22Rv1 (cell line): Measurements from ENCODE around the gene SLC25A38.

Experiments used
- H3K27ac ChIP-seq: fragments of 450-650 bp; 2 replicates; pipeline ENCODE4 v1.5.1; 2017
- CTCF ChIP-seq: fragments of 450-650 bp; IDR thresholded peaks from 2 replicates; pipeline ENCODE4 v1.5.1; 2017; ENCODE audit warnings: mild to moderate bottlenecking
- ZFX ChIP-seq: fragments of 450-650 bp; IDR thresholded peaks from 2 replicates; pipeline ENCODE4 v1.6.1; 2017; ENCODE audit warnings: antibody characterized with exemption, borderline replicate concordance

The SLC25A38 gene

GRCh38 chr3:39419742-39420315 lies 36.7 kb downstream of the SLC25A38 start:
- TF ChIP-seq ZFX (no peak), CTCF (no peak)
- no peak overlapping the region for H3K27ac ChIP-seq

GRCh38 chr3:39420543-39420942 lies 37.4 kb downstream of the SLC25A38 start:
- no peak overlapping the region for H3K27ac ChIP-seq

GRCh38 chr3:39423436-39423970 lies 40.3 kb downstream of the SLC25A38 start:
- no peak overlapping the region for H3K27ac ChIP-seq
- TF ChIP-seq ZFX (no peak), CTCF (no peak)

More at GRCh38 chr3:39420543-39420942, 37.4 kb downstream of the SLC25A38 start:
- TF ChIP-seq ZFX, result no peak
- no peak for TF ChIP-seq CTCF

GRCh38 chr3:39426312-39426711 lies 43.1 kb downstream of the SLC25A38 start:
- H3K27ac ChIP-seq, result no peak overlapping the region
- TF ChIP-seq CTCF (no peak), ZFX (no peak)

GRCh38 chr3:39427506-39427905 lies 44.3 kb downstream of the SLC25A38 start:
- TF ChIP-seq ZFX (no peak), CTCF (no peak)
- H3K27ac ChIP-seq, result no peak overlapping the region

- TF ChIP-seq ZFX (no peak), CTCF (no peak)
- H3K27ac ChIP-seq, result no peak overlapping the region
Measured at GRCh38 chr3:39428745-39429201, 45.6 kb downstream of the SLC25A38 start.

GRCh38 chr3:39429466-39429865 lies 46.3 kb downstream of the SLC25A38 start:
- H3K27ac ChIP-seq, result no peak overlapping the region
- TF ChIP-seq ZFX, result no peak
- TF ChIP-seq CTCF, result no peak
